CD4-positive, alpha-beta T cell treated with Interleukin-1 beta for 1 hour (primary cell): ENCODE results near the gene LOC128125822.
A peak's percentile ranks its signal among the peaks of the same experiment; 100 is the strongest.
"Not testable (repeated sequence)": the region's sequence is repeated elsewhere in the genome, so short reads cannot be mapped to it uniquely, and the experiment has no call there.

ENCODE experiments used
- DNase-seq, 2 donors: peaks; one replicate each; pipeline ENCODE4 v3.0.0-alpha.2; 2020 to 2022

The LOC128125822 gene

GRCh38 chr6:63572044-63572746, at the start of gene LOC128125822, which contains the start of gene PTP4A1:
Gene LOC128125822 (plus strand): TSS chr6:63572480.
Gene PTP4A1 (plus strand): TSS chr6:63572480. CDS start chr6:63576881, 4,401 bp downstream.
- peak; percentile 96 to 98 for DNase-seq

GRCh38 chr6:63522911-63523287, 49.4 kb upstream of the LOC128125822 start:
- not testable (repeated sequence) for DNase-seq

GRCh38 chr6:63523630-63524029, 48.6 kb upstream of the LOC128125822 start:
- DNase-seq: no peak

GRCh38 chr6:63525186-63525878, 46.9 kb upstream of the LOC128125822 start:
- peak in 1 of 2 donors; percentile 18 for DNase-seq

GRCh38 chr6:63526931-63527330, 45.3 kb upstream of the LOC128125822 start:
- no peak for DNase-seq

GRCh38 chr6:63527658-63528514, 44.4 kb upstream of the LOC128125822 start:
- DNase-seq: no peak

- DNase-seq: no peak
Observed at GRCh38 chr6:63529498-63529897, 42.8 kb upstream of the LOC128125822 start.

GRCh38 chr6:63530182-63530581, 42.1 kb upstream of the LOC128125822 start:
- DNase-seq: no peak

- DNase-seq: no peak
Observed at GRCh38 chr6:63530991-63531390, 41.3 kb upstream of the LOC128125822 start.

- DNase-seq: no peak
Observed at GRCh38 chr6:63533026-63533425, 39.3 kb upstream of the LOC128125822 start.

GRCh38 chr6:63533952-63534351, 38.3 kb upstream of the LOC128125822 start:
- DNase-seq: no peak

- no peak for DNase-seq
Observed at GRCh38 chr6:63537201-63537958, 34.9 kb upstream of the LOC128125822 start.

- DNase-seq: no peak
Observed at GRCh38 chr6:63537959-63538300, 34.4 kb upstream of the LOC128125822 start.

GRCh38 chr6:63538550-63538949, 33.7 kb upstream of the LOC128125822 start:
- DNase-seq: no peak

- DNase-seq: no peak
Observed at GRCh38 chr6:63543001-63543400, 29.3 kb upstream of the LOC128125822 start.

- no peak for DNase-seq
Observed at GRCh38 chr6:63543982-63544381, 28.3 kb upstream of the LOC128125822 start.

GRCh38 chr6:63546236-63546635, 26.0 kb upstream of the LOC128125822 start:
- DNase-seq: no peak

- DNase-seq: no peak
Observed at GRCh38 chr6:63546697-63547096, 25.6 kb upstream of the LOC128125822 start.

GRCh38 chr6:63549076-63549475, 23.2 kb upstream of the LOC128125822 start:
- DNase-seq: no peak

GRCh38 chr6:63553208-63553607, 19.1 kb upstream of the LOC128125822 start:
- no peak for DNase-seq

GRCh38 chr6:63553900-63554299, 18.4 kb upstream of the LOC128125822 start:
- DNase-seq: no peak

GRCh38 chr6:63554782-63555181, 17.5 kb upstream of the LOC128125822 start:
- no peak for DNase-seq

- DNase-seq: no peak
Observed at GRCh38 chr6:63556369-63556768, 15.9 kb upstream of the LOC128125822 start.
